Mucosa of rectum (tissue), 2 donors: ENCODE measurements around the gene SLC16A10.
"Not testable (repeated sequence)": the region's sequence is repeated elsewhere in the genome, so short reads cannot be mapped to it uniquely, and the experiment has no call there.

ENCODE experiments used
- H3K27ac ChIP-seq, 2 donors: one replicate each; pipeline ENCODE4 v1.7.0; 2013; ENCODE audit warnings: inconsistent platforms in 2 of 2, low read depth in 2 of 2, low read length in 2 of 2
- H3K27me3 ChIP-seq, 2 donors: one replicate each; pipeline ENCODE4 v1.7.0; 2013; ENCODE audit warnings: low read length in 2 of 2; ENCODE audit not compliant: control insufficient read depth in 2 of 2, insufficient read depth in 2 of 2
- H3K36me3 ChIP-seq, 2 donors: one replicate each; pipeline ENCODE4 v1.7.0; 2013; ENCODE audit warnings: low read length in 2 of 2; ENCODE audit not compliant: control insufficient read depth in 2 of 2, insufficient read depth in 2 of 2
- H3K4me1 ChIP-seq, 2 donors: one replicate each; pipeline ENCODE4 v1.7.0; 2013; ENCODE audit warnings: low read length in 2 of 2, mild to moderate bottlenecking in 1 of 2; ENCODE audit not compliant: control insufficient read depth in 2 of 2, insufficient read depth in 2 of 2
- H3K4me3 ChIP-seq, 2 donors: one replicate each; pipeline ENCODE4 v1.7.0; 2013; ENCODE audit warnings: low read length in 2 of 2
- H3K9ac ChIP-seq, 2 donors: one replicate each; pipeline ENCODE4 v1.7.0; 2013; ENCODE audit warnings: low read length in 2 of 2, low read depth in 1 of 2, mild to moderate bottlenecking in 1 of 2
- H3K9me3 ChIP-seq, 2 donors: one replicate each; pipeline ENCODE4 v1.7.0; 2013; ENCODE audit warnings: low read length in 2 of 2; ENCODE audit not compliant: control insufficient read depth in 2 of 2
- donor health status: healthy.
- donor health status: Normal muscosa, but diverticular disease.

The SLC16A10 gene

DNA sequence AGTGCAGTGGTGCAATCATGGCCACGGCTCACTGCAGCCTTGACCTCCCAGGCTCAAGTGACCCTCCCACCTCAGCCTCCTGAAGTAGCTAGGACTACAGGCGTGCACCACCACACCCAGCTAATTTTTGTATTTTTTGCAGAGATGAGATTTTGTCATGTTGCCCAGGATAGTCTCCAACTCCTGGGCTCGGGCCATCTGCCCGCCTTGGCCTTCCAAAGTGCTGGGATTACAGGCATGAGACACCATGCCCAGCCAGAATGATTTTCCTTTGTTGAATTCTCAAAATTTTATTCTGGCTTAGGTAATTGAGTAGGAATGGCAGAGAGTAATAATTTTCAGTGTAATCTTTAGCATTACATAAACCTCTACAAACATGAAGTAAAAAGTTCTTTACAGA lies 37.1 kb downstream of the SLC16A10 start:
- no peak overlapping the region for H3K4me3 ChIP-seq
- no peaks in the 10 kb centered on the region for H3K36me3 ChIP-seq
- no peaks in the 10 kb centered on the region for H3K27me3 ChIP-seq
- no peak overlapping the region for H3K9ac ChIP-seq
- no peak overlapping the region for H3K27ac ChIP-seq
- H3K9me3 ChIP-seq, result no peaks in the 10 kb centered on the region
- no peaks in the 10 kb centered on the region for H3K4me1 ChIP-seq

DNA sequence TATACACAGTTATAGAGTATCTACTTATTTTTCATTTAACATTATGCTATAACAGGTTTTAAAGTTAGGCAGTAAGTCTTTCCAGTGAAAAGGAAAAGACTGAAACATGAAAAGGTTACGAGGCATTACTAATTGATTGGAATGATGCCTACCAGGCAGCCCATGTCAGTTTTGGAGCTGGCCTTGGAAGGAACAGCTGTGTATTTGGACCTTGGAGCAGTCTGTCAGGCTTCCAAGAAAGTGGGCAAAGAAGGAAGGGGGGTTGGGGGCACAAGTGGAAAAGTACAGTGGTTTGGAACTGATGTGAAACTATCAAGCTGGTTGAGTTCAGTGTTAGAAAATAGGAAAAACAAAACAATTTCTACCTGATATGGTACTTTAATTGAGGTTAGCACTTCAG lies 41.7 kb downstream of the SLC16A10 start:
- no peak overlapping the region for H3K27ac ChIP-seq
- H3K4me3 ChIP-seq, result no peak overlapping the region
- no peaks in the 10 kb centered on the region for H3K9me3 ChIP-seq
- no peak overlapping the region for H3K9ac ChIP-seq
- H3K36me3 ChIP-seq, result no peaks in the 10 kb centered on the region
- no peaks in the 10 kb centered on the region for H3K27me3 ChIP-seq
- H3K4me1 ChIP-seq, result no peaks in the 10 kb centered on the region

- H3K27ac ChIP-seq, result not testable (repeated sequence)
These were observed 43.7 kb downstream of the SLC16A10 start for GRCh38 chr6:111131018-111131417.

DNA sequence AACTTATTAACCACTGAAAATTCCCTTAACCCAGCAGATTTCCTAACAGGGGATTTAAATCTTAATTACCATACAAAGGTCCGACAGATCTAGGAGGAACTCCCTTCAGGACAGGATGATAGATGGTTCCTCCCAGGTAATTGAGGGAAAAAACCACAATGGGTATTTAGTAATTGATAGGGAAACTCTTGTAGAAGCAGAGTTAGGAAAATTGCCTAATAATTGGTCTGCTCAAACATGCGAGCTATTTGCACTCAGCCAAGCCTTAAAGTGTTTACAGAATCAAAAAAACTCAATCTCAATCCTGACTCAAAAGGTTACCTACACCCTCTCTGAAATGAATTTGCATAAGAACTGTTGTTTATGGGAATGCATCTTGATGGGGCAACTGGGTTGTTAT lies 45.4 kb downstream of the SLC16A10 start:
- H3K4me1 ChIP-seq, H3K27me3 ChIP-seq, H3K36me3 ChIP-seq, H3K27ac ChIP-seq, H3K9ac ChIP-seq, H3K9me3 ChIP-seq, H3K4me3 ChIP-seq: not testable (repeated sequence)

More at GRCh38 chr6:111131018-111131417, 43.7 kb downstream of the SLC16A10 start:
- not testable (repeated sequence) for H3K36me3 ChIP-seq, H3K4me3 ChIP-seq, H3K9me3 ChIP-seq, H3K9ac ChIP-seq, H3K4me1 ChIP-seq, H3K27me3 ChIP-seq

- not testable (repeated sequence) for H3K4me3 ChIP-seq, H3K4me1 ChIP-seq, H3K9ac ChIP-seq, H3K27ac ChIP-seq, H3K9me3 ChIP-seq, H3K27me3 ChIP-seq, H3K36me3 ChIP-seq
These were observed 47.0 kb downstream of the SLC16A10 start for GRCh38 chr6:111134236-111134869.

- H3K27ac ChIP-seq, H3K4me1 ChIP-seq, H3K9ac ChIP-seq, H3K27me3 ChIP-seq, H3K36me3 ChIP-seq, H3K9me3 ChIP-seq, H3K4me3 ChIP-seq: not testable (repeated sequence)
These were observed 50.3 kb downstream of the SLC16A10 start for GRCh38 chr6:111137489-111138093.

- Histone ChIP-seq H3K27me3 (no peaks in the 10 kb centered on the region), H3K36me3 (no peaks in the 10 kb centered on the region), H3K4me3 (no peak overlapping the region), H3K4me1 (no peaks in the 10 kb centered on the region), H3K9ac (no peak overlapping the region), H3K27ac (no peak overlapping the region), H3K9me3 (no peaks in the 10 kb centered on the region)
These were observed 60.1 kb downstream of the SLC16A10 start for GRCh38 chr6:111147440-111147839.

GRCh38 chr6:111148110-111148509 lies 60.8 kb downstream of the SLC16A10 start:
- no peaks in the 10 kb centered on the region for H3K36me3 ChIP-seq
- no peak overlapping the region for H3K27ac ChIP-seq
- H3K27me3 ChIP-seq, result no peaks in the 10 kb centered on the region
- H3K4me3 ChIP-seq, result no peak overlapping the region
- no peaks in the 10 kb centered on the region for H3K9me3 ChIP-seq
- H3K9ac ChIP-seq, result no peak overlapping the region
- H3K4me1 ChIP-seq, result no peaks in the 10 kb centered on the region

- Histone ChIP-seq H3K4me3 (no peak overlapping the region), H3K36me3 (no peaks in the 10 kb centered on the region), H3K4me1 (no peaks in the 10 kb centered on the region), H3K9me3 (no peaks in the 10 kb centered on the region), H3K9ac (no peak overlapping the region), H3K27ac (no peak overlapping the region), H3K27me3 (no peaks in the 10 kb centered on the region)
These were observed 63.3 kb downstream of the SLC16A10 start for GRCh38 chr6:111150577-111150976.

- no peaks in the 10 kb centered on the region for H3K4me1 ChIP-seq
- no peaks in the 10 kb centered on the region for H3K36me3 ChIP-seq
- H3K27ac ChIP-seq, result no peak overlapping the region
- no peaks in the 10 kb centered on the region for H3K27me3 ChIP-seq
- no peaks in the 10 kb centered on the region for H3K9me3 ChIP-seq
- H3K4me3 ChIP-seq, result no peak overlapping the region
- no peak overlapping the region for H3K9ac ChIP-seq
These were observed 67.7 kb downstream of the SLC16A10 start for GRCh38 chr6:111154981-111155380.
